ENCODE results near the gene RGPD5. TPM values are rescaled to one million over a fixed set of nuclear protein-coding genes. Genes with fewer than 3 reads are reported as not detected.
A peak's percentile ranks its signal among the peaks of the same experiment; 100 is the strongest.
"Not testable (repeated sequence)": the region's sequence is repeated elsewhere in the genome, so short reads cannot be mapped to it uniquely, and the experiment has no call there.

RGPD5 gene
- total and polyA plus RNA-seq, 5 experiments from 2014 or later = 2.8 to 111 (median 6.2) TPM

DNA sequence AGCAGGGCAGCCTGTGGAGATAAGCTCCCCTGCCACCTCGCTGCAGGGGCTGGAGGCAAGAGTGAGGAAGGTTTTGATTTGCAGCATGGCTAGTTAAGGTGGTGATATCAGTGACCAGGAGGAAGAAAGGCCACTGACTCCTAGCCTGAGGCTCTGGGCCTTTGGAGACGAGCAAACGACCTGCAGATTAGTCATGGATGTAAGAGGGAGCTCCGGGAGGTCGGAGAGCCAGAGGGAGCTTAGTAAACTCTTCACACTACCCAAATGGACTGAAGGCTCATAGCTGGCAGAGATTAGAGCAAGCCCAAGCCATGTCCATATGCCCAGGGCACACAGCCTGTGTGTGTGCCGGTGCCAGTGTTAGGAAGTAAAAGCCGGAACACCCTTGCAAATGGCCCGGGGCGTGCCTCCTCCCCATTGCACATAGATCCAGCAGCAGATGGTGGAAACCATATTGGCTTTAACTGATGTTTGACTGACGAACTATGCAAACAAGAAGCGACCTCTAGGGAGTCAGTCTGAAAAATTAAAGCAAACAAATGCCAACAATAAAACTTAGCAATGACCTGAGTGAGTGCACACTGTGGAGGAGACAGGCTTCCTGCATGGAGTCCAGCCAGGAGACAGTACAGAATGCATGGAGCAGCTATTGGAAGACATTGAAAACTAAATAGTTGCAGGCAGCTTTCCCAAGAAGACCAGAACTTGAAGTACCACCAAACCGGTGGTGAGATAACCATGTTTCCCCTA, 2.4 kb upstream of the RGPD5 start:
- H3K27ac Mint-ChIP-seq, ATAC-seq, H3K9me3 Mint-ChIP-seq, POLR2A ChIA-PET, DNase-seq, H3K4me3 Mint-ChIP-seq, H3K36me3 Mint-ChIP-seq, H3K4me1 Mint-ChIP-seq, H3K27me3 Mint-ChIP-seq: not testable (repeated sequence)

DNA sequence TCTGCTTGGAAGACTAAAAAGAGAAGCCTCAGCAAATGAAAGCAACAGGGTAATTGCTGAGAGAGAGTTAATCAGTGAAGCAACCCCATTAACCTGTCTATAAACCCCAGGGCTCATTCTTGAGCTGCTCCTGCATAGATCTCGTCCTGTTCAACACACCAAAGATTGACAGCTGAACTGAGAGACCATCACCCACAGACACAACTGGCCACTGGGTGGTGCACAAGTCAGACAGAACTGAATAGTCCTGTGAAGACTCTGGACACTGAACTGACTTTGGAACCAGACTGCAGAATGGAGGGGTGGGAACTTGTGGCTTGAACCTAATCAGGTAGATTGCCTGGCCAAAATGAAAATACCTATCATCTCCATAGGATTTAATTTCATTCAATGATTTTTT, 1.4 kb upstream of the RGPD5 start:
- H3K4me3 Mint-ChIP-seq, ATAC-seq, H3K27ac Mint-ChIP-seq, H3K4me1 Mint-ChIP-seq, H3K27me3 Mint-ChIP-seq, DNase-seq, POLR2A ChIA-PET, H3K36me3 Mint-ChIP-seq, H3K9me3 Mint-ChIP-seq: not testable (repeated sequence)

DNA sequence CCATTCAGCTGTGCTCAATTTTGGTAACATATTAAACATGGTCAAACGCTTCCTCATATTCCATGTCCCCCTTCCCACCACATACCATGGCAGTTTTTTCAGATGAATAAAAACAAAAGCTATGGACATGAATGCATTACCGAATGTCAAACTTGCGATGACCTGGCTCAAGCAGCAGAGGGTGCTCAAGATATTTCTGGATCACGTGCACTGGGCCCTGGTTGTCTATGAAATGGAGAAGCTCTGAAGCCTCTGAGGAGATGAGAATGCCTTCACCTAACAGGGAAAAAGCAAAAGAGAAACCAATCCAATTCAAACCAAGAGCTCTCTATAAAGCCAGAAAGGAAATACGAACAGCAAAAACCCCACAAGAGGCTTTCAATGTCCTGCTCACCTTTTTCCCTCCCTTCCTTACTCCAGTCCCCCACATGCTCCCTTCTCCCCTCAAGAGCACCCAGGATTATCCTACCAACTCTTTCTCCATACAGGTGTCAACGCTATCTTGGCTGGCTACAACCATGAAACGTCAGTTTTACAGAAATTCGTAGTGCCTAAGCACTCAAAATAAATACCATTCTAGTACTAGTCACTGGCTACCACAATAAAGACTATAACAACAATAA, 77.1 kb downstream of the RGPD5 start:
- ATAC-seq = peak; percentile 64 to 80
- H3K9me3 Mint-ChIP-seq, H3K36me3 Mint-ChIP-seq, H3K27me3 Mint-ChIP-seq, DNase-seq, H3K4me3 Mint-ChIP-seq, H3K27ac Mint-ChIP-seq, POLR2A ChIA-PET, H3K4me1 Mint-ChIP-seq: not testable (repeated sequence)

DNA sequence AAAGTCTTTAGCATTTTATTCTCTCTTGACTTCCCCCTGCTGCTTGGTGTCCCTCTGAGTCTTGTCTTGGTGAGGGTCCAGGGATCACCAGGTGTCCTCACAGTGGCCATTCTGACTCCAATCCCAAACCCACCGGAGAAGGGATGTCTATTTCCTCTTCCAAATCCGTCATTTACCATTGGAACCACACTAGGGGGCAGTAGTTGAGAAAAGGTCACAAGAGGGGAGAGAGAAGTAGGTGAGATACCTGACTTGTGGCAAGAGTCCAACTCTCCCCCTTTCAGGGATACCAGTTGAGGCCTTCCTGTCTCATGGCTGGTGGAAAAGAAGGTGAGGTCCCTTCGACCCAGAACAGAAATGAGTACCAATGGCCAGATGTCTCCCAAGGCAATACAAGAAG, 82.5 kb downstream of the RGPD5 start:
- H3K27ac Mint-ChIP-seq, H3K27me3 Mint-ChIP-seq, POLR2A ChIA-PET, DNase-seq, ATAC-seq, H3K9me3 Mint-ChIP-seq, H3K4me3 Mint-ChIP-seq, H3K4me1 Mint-ChIP-seq, H3K36me3 Mint-ChIP-seq: not testable (repeated sequence)

DNA sequence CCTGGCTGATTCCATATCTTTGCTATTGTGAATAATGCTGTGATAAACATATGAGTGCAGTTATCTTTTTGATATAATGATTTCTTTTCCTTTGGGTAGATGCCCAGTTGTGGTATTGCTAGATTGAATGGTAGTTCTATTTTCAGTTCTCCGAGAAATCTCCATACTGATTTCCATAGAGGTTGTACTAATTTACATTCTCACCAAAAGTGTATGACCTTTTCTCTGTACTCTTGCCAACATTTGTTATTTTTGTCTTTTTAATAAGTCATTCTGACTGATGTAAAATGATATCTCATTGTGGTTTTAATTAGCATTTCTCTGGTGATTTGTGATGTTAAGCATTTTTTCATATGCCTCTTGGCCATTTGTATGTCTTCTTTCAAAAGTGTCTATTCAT, 88.0 kb downstream of the RGPD5 start:
- H3K4me3 Mint-ChIP-seq, H3K9me3 Mint-ChIP-seq, ATAC-seq, H3K27ac Mint-ChIP-seq, POLR2A ChIA-PET, H3K36me3 Mint-ChIP-seq, H3K4me1 Mint-ChIP-seq, DNase-seq, H3K27me3 Mint-ChIP-seq: not testable (repeated sequence)

DNA sequence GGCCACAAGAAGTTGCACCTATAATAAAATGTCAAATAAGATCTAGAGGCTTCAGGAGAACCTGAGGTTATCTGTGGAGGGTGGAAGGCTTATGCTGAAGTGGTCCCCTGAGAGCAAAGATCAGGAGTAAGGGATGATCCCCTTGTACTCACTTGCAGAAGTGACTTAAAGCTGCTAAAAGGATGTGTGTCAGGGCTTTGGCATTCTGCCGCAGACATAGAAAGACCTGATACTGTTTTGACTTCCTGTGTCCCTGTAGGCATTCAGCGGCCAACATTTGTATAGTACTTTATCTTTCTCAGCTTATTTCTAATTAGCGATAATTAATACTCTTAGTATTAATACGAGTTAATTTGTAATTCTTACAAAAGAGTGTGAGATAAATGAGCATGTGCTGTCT, 94.3 kb downstream of the RGPD5 start:
- POLR2A ChIA-PET, H3K27me3 Mint-ChIP-seq, H3K9me3 Mint-ChIP-seq, DNase-seq, ATAC-seq, H3K36me3 Mint-ChIP-seq, H3K4me3 Mint-ChIP-seq, H3K4me1 Mint-ChIP-seq, H3K27ac Mint-ChIP-seq: not testable (repeated sequence)

DNA sequence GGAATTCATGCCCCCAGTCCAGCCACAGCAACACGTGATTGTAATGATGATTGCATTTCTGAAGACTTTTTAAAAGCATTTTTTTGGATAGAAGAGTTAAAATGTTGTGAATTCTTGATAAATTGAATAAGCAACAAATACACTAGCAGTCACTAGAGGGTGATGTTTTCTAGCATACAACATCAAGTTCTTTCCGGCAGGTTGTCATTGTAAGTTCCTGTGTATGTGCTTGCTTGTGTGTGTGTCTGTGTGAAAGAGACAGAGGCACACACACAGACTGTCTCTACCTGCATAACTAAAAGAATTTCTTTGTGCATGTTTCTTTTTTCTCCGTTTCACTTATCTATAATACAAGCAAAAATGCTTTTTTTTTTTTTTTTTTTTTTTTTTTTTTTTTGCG, 95.8 kb downstream of the RGPD5 start:
- peak in 1 of 2 donors; percentile 47 for ATAC-seq
- POLR2A ChIA-PET = not testable (repeated sequence)

DNA sequence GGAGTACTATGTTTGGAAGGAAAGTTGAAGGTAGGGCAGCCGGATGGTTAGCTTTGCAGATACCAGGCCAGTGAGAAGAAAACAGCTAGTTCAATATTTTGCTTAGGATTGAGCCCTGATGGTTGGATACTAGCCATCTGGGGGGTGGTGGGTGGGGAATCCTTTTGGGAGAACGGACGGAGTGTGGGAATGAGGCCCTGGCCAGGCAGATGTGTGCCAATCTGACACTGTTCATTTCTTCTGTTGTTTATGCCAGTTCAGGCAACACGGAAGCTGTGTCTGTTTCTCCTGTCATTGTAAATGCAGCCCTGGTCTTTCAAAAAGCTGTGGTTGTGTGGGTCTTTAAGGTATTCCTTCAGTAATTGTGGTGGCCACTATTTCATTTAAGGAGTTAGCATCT, 96.9 kb downstream of the RGPD5 start:
- H3K4me1 Mint-ChIP-seq, DNase-seq, H3K27ac Mint-ChIP-seq, H3K9me3 Mint-ChIP-seq, H3K36me3 Mint-ChIP-seq, H3K27me3 Mint-ChIP-seq, H3K4me3 Mint-ChIP-seq, POLR2A ChIA-PET, ATAC-seq: not testable (repeated sequence)

More for the DNA sequence above, 95.8 kb downstream of the RGPD5 start:
- not testable (repeated sequence) for H3K4me1 Mint-ChIP-seq, H3K9me3 Mint-ChIP-seq, H3K27me3 Mint-ChIP-seq, H3K4me3 Mint-ChIP-seq, H3K27ac Mint-ChIP-seq, DNase-seq, H3K36me3 Mint-ChIP-seq

DNA sequence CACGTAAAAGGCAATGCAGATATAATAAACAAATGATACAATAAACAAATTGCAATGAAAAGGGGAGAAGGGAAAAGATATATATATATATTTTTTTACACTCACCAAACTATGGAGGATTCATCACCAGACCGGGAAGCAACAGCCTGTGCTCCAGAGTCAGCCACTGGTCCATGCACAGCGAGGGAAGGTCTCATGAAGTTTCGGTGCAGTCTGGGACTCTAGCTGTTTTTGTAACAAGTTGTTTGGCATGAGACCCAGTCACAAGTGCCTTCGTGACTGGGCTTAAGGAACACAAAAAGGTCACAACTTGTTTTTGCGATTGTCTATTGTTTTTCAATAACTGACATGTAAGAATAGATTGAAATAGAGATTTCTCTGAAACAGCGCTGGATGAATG, 99.6 kb downstream of the RGPD5 start:
- H3K4me1 Mint-ChIP-seq, DNase-seq, POLR2A ChIA-PET: not testable (repeated sequence)

DNA sequence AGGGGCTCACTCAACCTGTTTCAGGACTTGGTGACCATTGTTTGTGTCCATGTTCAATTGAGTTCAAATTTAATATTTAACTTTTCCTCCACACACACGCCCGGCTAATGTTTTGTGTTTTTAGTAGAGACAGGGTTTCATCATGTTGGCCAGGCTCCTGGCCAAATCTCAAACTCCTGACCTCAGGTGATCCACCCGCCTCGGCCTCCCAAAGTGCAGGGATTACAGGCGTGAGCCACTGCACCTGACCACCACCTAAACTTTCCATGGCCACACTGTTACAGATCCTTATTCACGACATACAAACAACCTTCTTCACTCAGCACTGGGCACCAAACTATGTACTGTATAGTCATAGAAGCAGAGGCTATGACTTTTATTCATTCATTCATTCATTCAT, 100.0 kb downstream of the RGPD5 start:
- POLR2A ChIA-PET, H3K4me1 Mint-ChIP-seq, H3K4me3 Mint-ChIP-seq, ATAC-seq, H3K27me3 Mint-ChIP-seq, H3K36me3 Mint-ChIP-seq, H3K27ac Mint-ChIP-seq, H3K9me3 Mint-ChIP-seq, DNase-seq: not testable (repeated sequence)

More for the DNA sequence above, 99.6 kb downstream of the RGPD5 start:
- H3K27ac Mint-ChIP-seq, H3K4me3 Mint-ChIP-seq, H3K36me3 Mint-ChIP-seq, H3K9me3 Mint-ChIP-seq, H3K27me3 Mint-ChIP-seq, ATAC-seq: not testable (repeated sequence)

DNA sequence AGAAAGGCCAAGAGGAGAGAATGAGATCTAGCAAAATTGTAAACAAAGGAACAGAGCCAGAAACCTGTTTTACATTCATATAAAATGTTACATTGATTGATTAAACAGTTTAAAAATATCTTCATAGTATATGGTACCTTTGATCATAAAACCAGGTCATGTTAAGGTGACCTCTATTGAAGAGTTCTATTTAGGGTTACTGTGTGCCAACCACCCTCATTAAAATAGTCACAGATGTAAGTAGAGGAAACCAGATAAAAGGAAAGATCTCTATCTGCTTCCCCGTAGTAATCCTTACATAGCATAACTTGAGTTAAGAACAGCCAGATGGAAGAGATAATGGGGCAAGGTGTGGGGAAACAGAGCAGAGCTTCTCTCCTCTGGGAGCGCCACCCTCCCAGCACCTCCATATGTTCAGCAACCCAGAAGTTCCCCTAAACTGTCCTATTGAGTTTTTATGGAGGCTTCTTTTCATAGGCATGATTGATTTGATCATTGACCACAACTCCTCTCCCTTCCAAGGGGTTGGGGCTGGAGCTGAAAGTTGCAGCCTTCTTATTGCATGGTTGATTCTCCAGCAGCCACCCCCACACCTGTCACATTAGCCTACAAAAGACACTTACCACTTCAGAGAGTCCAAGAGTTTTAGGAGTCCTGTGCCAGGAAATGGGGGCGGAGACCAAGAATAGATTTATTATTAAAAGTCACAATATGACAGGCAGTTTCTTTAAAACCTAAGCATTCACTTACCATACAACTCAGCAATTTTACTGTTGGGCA, 101.2 kb downstream of the RGPD5 start:
- H3K4me1 Mint-ChIP-seq, H3K27me3 Mint-ChIP-seq, H3K9me3 Mint-ChIP-seq, H3K36me3 Mint-ChIP-seq, H3K27ac Mint-ChIP-seq, H3K4me3 Mint-ChIP-seq, POLR2A ChIA-PET, DNase-seq: not testable (repeated sequence)
- ATAC-seq = peak in 1 of 2 donors; percentile 58

DNA sequence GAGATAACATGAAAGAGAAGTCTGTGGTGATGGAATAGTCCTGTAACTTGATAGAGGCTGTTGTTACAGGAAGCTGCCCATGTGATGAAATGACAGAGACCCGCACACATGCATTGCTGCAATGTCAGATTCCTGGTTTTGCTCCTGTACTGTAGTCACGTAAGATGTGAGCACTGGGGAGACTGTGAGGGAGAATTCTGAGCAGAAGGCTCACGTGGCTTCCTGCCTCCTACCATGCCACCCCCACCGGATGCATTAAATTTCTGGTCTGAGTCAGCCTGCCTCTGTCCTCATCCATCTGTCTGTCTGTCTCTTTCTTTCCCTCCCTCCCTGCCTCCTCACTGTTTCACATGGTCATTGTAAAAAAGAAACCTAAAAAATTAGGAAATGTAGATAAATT, 102.1 kb downstream of the RGPD5 start:
- peak; percentile 82 to 92 for ATAC-seq

DNA sequence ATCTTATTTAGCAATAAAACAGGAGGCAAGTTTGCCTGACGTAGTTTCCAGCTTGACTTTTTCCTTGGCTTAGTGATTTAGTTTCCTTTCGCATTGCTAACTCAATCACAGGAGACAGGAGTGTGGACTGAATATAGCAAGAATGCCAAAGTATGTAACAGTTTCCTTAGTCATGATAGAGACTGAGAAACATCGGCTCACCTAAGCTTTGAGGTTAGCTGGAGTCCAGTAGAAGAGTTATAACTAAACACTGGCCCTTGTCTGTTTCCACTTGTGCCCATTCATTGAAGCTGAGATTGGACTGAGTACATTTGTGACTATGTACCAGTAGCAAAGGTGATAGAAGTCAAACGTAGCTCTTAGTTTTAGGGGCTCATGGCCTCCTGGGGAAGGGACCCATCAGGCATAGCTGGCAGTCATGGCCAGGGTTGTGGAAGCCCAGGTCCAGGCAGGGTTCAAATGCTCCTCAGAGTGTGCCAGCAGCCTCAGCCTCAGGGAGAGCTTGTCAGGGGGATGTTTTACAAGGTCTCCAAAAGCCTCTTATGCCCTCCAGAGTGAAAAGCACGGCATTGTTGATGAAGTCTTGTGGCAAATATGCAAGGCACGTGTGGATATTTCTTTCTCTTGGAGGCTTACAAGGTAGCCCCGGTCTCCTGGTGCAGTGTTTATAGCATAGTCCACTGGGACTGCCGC, 103.8 kb downstream of the RGPD5 start:
- H3K4me3 Mint-ChIP-seq, H3K27me3 Mint-ChIP-seq, POLR2A ChIA-PET, DNase-seq, ATAC-seq, H3K4me1 Mint-ChIP-seq, H3K27ac Mint-ChIP-seq, H3K36me3 Mint-ChIP-seq, H3K9me3 Mint-ChIP-seq: not testable (repeated sequence)

More for the DNA sequence above, 102.1 kb downstream of the RGPD5 start:
- H3K9me3 Mint-ChIP-seq, H3K4me3 Mint-ChIP-seq, H3K4me1 Mint-ChIP-seq, H3K36me3 Mint-ChIP-seq, H3K27ac Mint-ChIP-seq, DNase-seq, POLR2A ChIA-PET, H3K27me3 Mint-ChIP-seq: not testable (repeated sequence)

Data from naive thymus-derived CD8-positive, alpha-beta T cell (primary cell).